ENCODE data around the gene CLIC4.
"Not testable (repeated sequence)": the region's sequence is repeated elsewhere in the genome, so short reads cannot be mapped to it uniquely, and the experiment has no call there.

GRCh38 chr1:24755323-24755722 lies 10.1 kb downstream of the CLIC4 start:
- not testable (repeated sequence) for TF ChIP-seq CTCF, POLR2A, EP300 (IDR thresholded peaks at IDR 0.05)

All from tibial nerve (tissue), 4 donors.